NCI-H1092 treated with DMSO at 0.1 percent for 48 hours (cell line): ENCODE measurements around the gene L3MBTL4.

Source experiments
- DNase-seq: peaks from one replicate; lab custom pipeline; 2025; lab: John Stamatoyannopoulos, UW

Gene L3MBTL4

GRCh38 chr18:5961828-5962150 lies 452.9 kb downstream of the L3MBTL4 start:
- no peak for DNase-seq

- no peak for DNase-seq
Observed at GRCh38 chr18:5961097-5961827, 453.4 kb downstream of the L3MBTL4 start.

- no peak for DNase-seq
Observed at GRCh38 chr18:5958822-5959221, 455.9 kb downstream of the L3MBTL4 start.

- DNase-seq: no peak
Observed at GRCh38 chr18:5955861-5956260, 458.9 kb downstream of the L3MBTL4 start.

- no peak for DNase-seq
Observed at GRCh38 chr18:5951515-5952091, 463.1 kb downstream of the L3MBTL4 start.

GRCh38 chr18:5948781-5949180 lies 465.9 kb downstream of the L3MBTL4 start:
- no peak for DNase-seq

- no peak for DNase-seq
Observed at GRCh38 chr18:5948237-5948636, 466.5 kb downstream of the L3MBTL4 start.

GRCh38 chr18:5944448-5944847 lies 470.3 kb downstream of the L3MBTL4 start:
- DNase-seq: no peak

- peak; percentile 0 for DNase-seq
Observed at GRCh38 chr18:5943514-5943913, 471.2 kb downstream of the L3MBTL4 start.

- no peak for DNase-seq
Observed at GRCh38 chr18:5942591-5942990, 472.1 kb downstream of the L3MBTL4 start.

GRCh38 chr18:5941890-5942289 lies 472.8 kb downstream of the L3MBTL4 start:
- DNase-seq: no peak

- no peak for DNase-seq
Observed at GRCh38 chr18:5939801-5940667, 474.7 kb downstream of the L3MBTL4 start.

- DNase-seq: no peak
Observed at GRCh38 chr18:5937795-5938194, 476.9 kb downstream of the L3MBTL4 start.

- no peak for DNase-seq
Observed at GRCh38 chr18:5937121-5937520, 477.6 kb downstream of the L3MBTL4 start.

GRCh38 chr18:5930789-5931188 lies 483.9 kb downstream of the L3MBTL4 start:
- DNase-seq: no peak

- no peak for DNase-seq
Observed at GRCh38 chr18:5918205-5918858, 496.4 kb downstream of the L3MBTL4 start.

- DNase-seq: no peak
Observed at GRCh38 chr18:5914951-5915350, 499.8 kb downstream of the L3MBTL4 start.

- no peak for DNase-seq
Observed at GRCh38 chr18:5914016-5914415, 500.7 kb downstream of the L3MBTL4 start.

GRCh38 chr18:5912566-5912965 lies 502.1 kb downstream of the L3MBTL4 start:
- DNase-seq: no peak

- no peak for DNase-seq
Observed at GRCh38 chr18:5909125-5909524, 505.6 kb downstream of the L3MBTL4 start.
